Fibroblast of peridontal ligament (primary cell): ENCODE measurements around the gene DENND1B.

Experiments
- DNase-seq: peaks from one replicate; pipeline ENCODE4 v3.0.0-alpha.2; 2010; ENCODE audit errors: extremely low read depth

DENND1B gene

DNA sequence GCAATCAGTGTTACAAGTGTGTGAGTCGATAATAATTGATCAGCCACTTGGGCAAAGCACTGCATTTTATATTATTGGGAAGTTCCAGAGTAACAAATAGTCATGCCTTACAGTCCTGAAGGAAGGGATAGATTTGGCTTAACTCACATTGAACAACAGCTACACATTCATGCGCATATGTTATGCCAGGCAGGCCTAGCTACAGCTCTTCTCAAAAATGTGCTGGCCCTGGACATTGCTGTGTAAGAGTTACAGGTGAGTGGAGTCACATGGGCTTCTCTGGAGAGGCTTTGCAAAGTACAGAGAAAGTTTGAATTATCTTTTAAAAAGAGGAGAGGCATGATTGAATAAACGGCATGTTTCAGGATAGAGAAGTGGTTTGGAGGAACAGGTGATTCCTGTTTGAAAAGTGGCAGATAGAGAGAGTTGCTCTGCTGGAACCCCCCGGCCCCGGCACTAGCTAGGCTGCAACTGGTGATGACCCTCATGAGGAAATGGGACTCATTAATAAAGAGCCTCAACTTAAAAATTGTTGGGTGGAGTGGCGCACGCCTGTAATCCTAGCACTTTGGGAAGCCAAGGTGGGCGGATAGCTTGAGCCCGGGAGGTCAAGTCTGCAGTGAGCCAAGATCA is 306.6 kb downstream of the DENND1B start:
- DNase-seq = no peak

DNA sequence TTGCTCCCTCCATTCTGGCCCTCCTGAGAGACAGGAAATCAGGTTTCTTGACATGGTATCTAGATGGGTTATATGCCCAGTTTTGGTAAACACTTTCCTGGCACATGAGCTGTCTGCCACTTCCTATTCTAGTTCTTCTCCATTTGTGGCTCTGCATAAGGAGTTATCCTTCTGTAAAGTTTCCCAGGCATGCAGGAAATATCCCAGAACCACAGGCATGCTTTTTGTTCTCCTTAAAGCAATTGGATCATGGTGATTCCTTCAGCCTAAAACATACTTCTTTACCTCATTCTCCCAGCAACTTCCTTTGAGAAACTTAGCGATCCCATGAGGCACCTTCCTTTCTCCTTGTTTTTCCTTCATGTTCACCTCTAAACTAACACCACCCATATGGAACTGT is 307.4 kb downstream of the DENND1B start:
- DNase-seq = peak; percentile 57

DNA sequence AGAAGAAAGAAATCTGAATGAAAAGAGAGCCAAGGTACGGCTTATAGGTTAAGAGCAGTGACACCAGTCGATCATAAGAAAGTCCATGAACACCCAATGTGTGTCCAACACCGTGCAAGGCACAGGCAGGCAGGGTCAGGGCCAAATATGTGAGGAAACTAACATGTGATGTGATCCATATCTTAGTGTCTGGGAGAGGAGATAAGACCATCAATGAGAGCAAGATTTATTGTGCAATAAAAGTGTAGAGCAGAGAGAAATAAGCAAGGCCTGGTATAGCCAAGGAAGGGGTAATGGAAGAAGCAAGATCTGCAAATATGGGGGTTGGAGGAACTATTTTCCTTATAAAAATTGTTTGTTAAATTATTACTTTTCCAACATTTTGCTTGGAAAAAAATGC is 308.5 kb downstream of the DENND1B start:
- DNase-seq = no peak

DNA sequence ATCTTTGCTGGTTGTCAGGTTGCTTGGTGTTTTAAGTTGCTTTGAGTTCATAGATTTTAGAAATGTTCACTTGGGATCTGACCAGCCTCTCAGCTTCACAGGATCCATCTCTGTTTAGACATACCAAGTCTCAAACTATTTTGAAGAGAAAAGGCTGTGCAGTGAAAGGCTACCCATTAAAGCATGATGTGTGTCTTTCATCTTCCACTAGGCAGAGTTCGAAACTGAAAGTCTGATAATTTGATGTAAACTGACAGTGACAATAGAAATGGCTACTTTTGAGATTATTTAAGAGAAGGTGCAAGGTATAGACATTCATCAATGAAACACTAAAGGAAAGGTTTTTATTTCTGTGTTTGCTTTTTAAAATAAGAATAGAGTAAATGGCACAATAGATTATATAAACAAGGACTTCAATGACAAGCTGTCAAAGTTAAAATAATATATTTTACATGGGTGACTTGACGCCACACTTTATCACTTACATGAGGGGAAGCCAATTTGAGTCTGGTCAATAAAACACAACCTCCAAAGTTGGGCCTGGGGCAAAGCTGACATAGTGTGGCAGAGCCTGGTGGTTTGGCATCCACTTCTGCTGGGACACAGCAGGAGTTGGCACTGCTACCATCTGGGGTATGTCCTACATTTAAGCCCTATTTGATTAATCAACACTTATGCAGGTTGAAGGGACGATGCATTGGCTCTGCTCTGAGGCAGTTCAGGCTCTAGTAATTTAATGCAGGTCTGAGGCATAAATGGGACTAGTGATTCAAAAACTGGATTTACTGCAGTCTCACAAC is 309.6 kb downstream of the DENND1B start:
- no peak for DNase-seq

DNA sequence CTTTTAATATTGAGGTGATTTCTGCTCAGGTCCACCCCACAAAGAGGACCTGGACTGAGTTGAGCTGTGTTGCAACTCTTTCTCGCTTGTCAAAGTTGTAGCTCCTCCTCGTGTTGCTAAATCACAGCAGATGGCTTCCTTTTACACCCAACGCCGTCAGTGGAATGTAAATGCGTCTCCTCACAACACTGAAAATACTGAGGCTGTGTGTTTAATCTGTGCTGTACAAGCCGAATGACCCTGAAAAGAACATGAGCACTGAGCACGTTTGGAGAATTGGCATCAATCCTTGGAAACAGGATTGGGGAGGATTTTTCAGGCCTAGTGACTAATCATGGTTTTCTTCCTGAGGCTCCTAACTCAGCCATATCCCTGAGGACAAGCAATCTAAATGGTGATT is 311.2 kb downstream of the DENND1B start:
- DNase-seq = peak; percentile 94

DNA sequence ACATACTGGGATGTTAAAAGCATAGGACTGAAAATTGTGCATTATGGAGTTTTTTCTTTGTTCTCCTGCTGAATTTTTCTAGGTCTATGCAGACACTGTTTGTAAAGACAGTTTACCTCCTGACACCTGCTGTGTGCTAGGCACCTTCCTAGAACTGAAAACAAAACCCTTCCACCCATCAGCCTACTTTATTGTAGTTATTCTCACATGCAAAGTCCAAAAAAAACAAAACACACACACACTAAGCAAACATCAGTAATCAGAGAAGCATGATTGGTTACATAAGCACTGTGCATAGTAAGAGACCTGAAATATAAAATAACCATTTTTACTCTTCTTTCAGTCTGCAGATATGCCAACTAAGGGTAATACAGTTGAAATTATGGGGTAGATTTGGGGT is 312.1 kb downstream of the DENND1B start:
- DNase-seq = peak; percentile 16

DNA sequence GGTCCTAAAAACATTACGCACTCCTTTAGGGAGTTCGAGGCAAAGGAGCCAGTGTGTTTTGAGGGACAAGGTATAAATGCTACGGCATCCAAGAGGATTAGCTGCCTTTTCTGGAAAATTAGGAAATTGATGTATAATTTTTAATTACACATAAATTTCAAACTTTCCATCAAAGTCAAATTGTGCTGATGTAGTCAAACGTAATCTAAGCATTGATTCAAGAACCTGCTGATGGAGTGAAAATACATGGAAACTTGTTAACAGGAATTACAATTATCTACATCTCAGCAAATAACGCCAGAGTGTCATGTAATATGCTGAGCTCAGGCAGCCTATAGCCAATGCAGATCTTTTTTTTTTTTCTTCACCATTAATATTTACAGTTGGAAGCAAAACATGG is 312.7 kb downstream of the DENND1B start:
- no peak for DNase-seq
